SK-N-SH (cell line): Measurements from ENCODE around the gene AHDC1. TPM values are rescaled to one million over a fixed set of nuclear protein-coding genes. Genes with fewer than 3 reads are reported as not detected.
A peak's percentile ranks its signal among the peaks of the same experiment; 100 is the strongest.

Experiments used
- CTCF ChIA-PET: fragments of 300-600, 350-600 bp; formaldehyde crosslinking; extraction: SDS; loops from one replicate; lab custom pipeline; 2021; lab: Yijun Ruan, JAX
- POLR2A ChIA-PET: fragments of 350-600 bp; sonication (Branson Sonifier 250); formaldehyde crosslinking; extraction: SDS; loops from one replicate; lab custom pipeline; 2020; ENCODE audit warnings: antibody characterized with exemption, inconsistent platforms; lab: Yijun Ruan, JAX
- DNase-seq: peaks from one replicate; pipeline ENCODE4 v3.0.0; 2012
- H2AFZ ChIP-seq: fragments of 200-600 bp; sonication (generic); 2 replicates; pipeline ENCODE4 v1.8.1; 2016; ENCODE audit warnings: antibody characterized with exemption, mild to moderate bottlenecking, low read depth
- H3F3A ChIP-seq: fragments of 200-600 bp; sonication (generic); replicated peaks from 2 replicates; pipeline ENCODE3; 2016; ENCODE audit warnings: antibody characterized with exemption, mild to moderate bottlenecking; ENCODE audit not compliant: insufficient read depth
- H3K27ac ChIP-seq, 2 experiments: fragments of 200-500 bp in 1 of 2; fragments of 200-600 bp in 1 of 2; sonication (Bioruptor generic) in 1 of 2; sonication (generic), shearing (Covaris generic) in 1 of 2; 2 replicates each; pipeline versions ENCODE4 v1.5.1 to v1.6.1; 2014 to 2016; ENCODE audit warnings: low read depth in 2 of 2, inconsistent platforms in 1 of 2, low read length in 1 of 2, mild to moderate bottlenecking in 1 of 2, mixed read lengths in 1 of 2
- H3K27me3 ChIP-seq: fragments of 200-600 bp; sonication (generic), shearing (Covaris generic); 2 replicates; pipeline ENCODE4 v1.6.1; 2016; ENCODE audit warnings: mixed run types; ENCODE audit not compliant: insufficient read depth
- H3K36me3 ChIP-seq, 2 experiments: fragments of 200-500 bp in 1 of 2; fragments of 200-600 bp in 1 of 2; sonication (Bioruptor generic) in 1 of 2; sonication (generic) in 1 of 2; replicated peaks in 1 of 2; 2 replicates each; pipeline versions ENCODE3 to v1.5.1; 2014 to 2016; ENCODE audit warnings: low read length in 1 of 2, mild to moderate bottlenecking in 1 of 2; ENCODE audit not compliant: insufficient read depth in 2 of 2, control insufficient read depth in 1 of 2
- H3K4me1 ChIP-seq, 2 experiments: fragments of 200-500 bp in 1 of 2; fragments of 200-600 bp in 1 of 2; sonication (Bioruptor generic) in 1 of 2; sonication (generic), shearing (Covaris generic) in 1 of 2; 2 replicates each; pipeline versions ENCODE4 v1.5.1 to v1.6.1; 2014 to 2016; ENCODE audit warnings: low read depth in 1 of 2, low read length in 1 of 2, mixed run types in 1 of 2; ENCODE audit not compliant: insufficient read depth in 2 of 2, control insufficient read depth in 1 of 2
- H3K4me2 ChIP-seq: fragments of 200-600 bp; sonication (generic), shearing (Covaris generic); 2 replicates; pipeline ENCODE4 v1.6.1; 2017; ENCODE audit warnings: mixed run types
- H3K4me3 ChIP-seq, 2 experiments: fragments of 200-500 bp in 1 of 2; fragments of 200-600 bp in 1 of 2; sonication (Bioruptor generic) in 1 of 2; sonication (generic), shearing (Covaris generic) in 1 of 2; 2 replicates each; pipeline versions ENCODE4 v1.5.1 to v1.8.1; 2014 to 2016; ENCODE audit warnings: low read depth in 2 of 2, inconsistent platforms in 1 of 2, low read length in 1 of 2, mild to moderate bottlenecking in 1 of 2, mixed read lengths in 1 of 2, moderate library complexity in 1 of 2
- H3K79me2 ChIP-seq: fragments of 200-600 bp; sonication (generic); 2 replicates; pipeline ENCODE4 v1.8.1; 2017; ENCODE audit warnings: mild to moderate bottlenecking; ENCODE audit not compliant: insufficient read depth
- H3K9ac ChIP-seq: fragments of 200-600 bp; sonication (generic); 2 replicates; pipeline ENCODE4 v1.6.1; 2017; ENCODE audit warnings: mixed run types
- H3K9me2 ChIP-seq: fragments of 200-600 bp; sonication (generic); 2 replicates; pipeline ENCODE4 v1.6.1; 2017; ENCODE audit warnings: mixed run types
- H3K9me3 ChIP-seq: fragments of 200-600 bp; sonication (generic); 2 replicates; pipeline ENCODE4 v1.6.1; 2017; ENCODE audit warnings: mixed run types, mild to moderate bottlenecking, moderate library complexity
- H4K20me1 ChIP-seq: fragments of 200-600 bp; sonication (generic); 2 replicates; pipeline ENCODE4 v1.6.1; 2017; ENCODE audit warnings: mild to moderate bottlenecking, mixed run types; ENCODE audit not compliant: insufficient read depth
- CTCF ChIP-seq: fragments of 200-600 bp; sonication (generic); IDR thresholded peaks from 2 replicates; pipeline ENCODE4 v1.6.1; 2017; ENCODE audit warnings: antibody characterized with exemption, mild to moderate bottlenecking, moderate library complexity
- ELF1 ChIP-seq: IDR thresholded peaks from 2 replicates; pipeline ENCODE4 v1.4.0; 2012
- EP300 ChIP-seq, 2 experiments: IDR thresholded peaks; 2 replicates each; pipeline versions ENCODE4 v1.4.0 to v1.6.1; 2012; ENCODE audit warnings: borderline replicate concordance in 1 of 2, low read depth in 1 of 2, low read length in 1 of 2
- EZH2phosphoT487 ChIP-seq: fragments of 200-600 bp; sonication (generic); IDR thresholded peaks from 2 replicates; pipeline ENCODE4 v1.6.1; 2017; ENCODE audit warnings: low read depth, mixed run types, mild to moderate bottlenecking, antibody characterized with exemption, moderate library complexity, borderline replicate concordance
- FOSL2 ChIP-seq: IDR thresholded peaks from 2 replicates; pipeline ENCODE4 v1.4.0; 2012; ENCODE audit warnings: low read depth, mild to moderate bottlenecking, moderate library complexity, borderline replicate concordance
- FOXM1 ChIP-seq: IDR thresholded peaks from 2 replicates; pipeline ENCODE4 v1.4.0; 2012; ENCODE audit warnings: low read depth, mild to moderate bottlenecking
- GABPA ChIP-seq: IDR thresholded peaks from 2 replicates; pipeline ENCODE4 v1.4.0; 2012; ENCODE audit warnings: low read depth, mild to moderate bottlenecking
- GATA2 ChIP-seq: sonication (generic); formaldehyde crosslinking; IDR thresholded peaks from 2 replicates; pipeline ENCODE4 v1.5.0; 2020; ENCODE audit warnings: mild to moderate bottlenecking, missing genetic modification reagents
- IRF3 ChIP-seq: fragments of 150-350 bp; IDR thresholded peaks from 2 replicates; pipeline ENCODE4 v1.6.1; 2016; ENCODE audit warnings: mild to moderate bottlenecking, low read depth, low read length
- MAX ChIP-seq: IDR thresholded peaks from 2 replicates; pipeline ENCODE4 v1.4.0; 2012; ENCODE audit warnings: low read depth
- MEF2A ChIP-seq: IDR thresholded peaks from 2 replicates; pipeline ENCODE4 v1.4.0; 2012; ENCODE audit warnings: low read depth, borderline replicate concordance
- MXI1 ChIP-seq: IDR thresholded peaks from 2 replicates; pipeline ENCODE4 v1.6.1; 2012; ENCODE audit warnings: mild to moderate bottlenecking, low read depth, low read length, improper control_type of control experiment
- NFIC ChIP-seq: IDR thresholded peaks from 2 replicates; pipeline ENCODE4 v1.4.0; 2012; ENCODE audit warnings: borderline replicate concordance
- PBX3 ChIP-seq: IDR thresholded peaks from 2 replicates; pipeline ENCODE4; 2012
- POLR2AphosphoS5 ChIP-seq: IDR thresholded peaks from 2 replicates; pipeline ENCODE4 v1.6.1; 2012; ENCODE audit warnings: low read depth, low read length
- RAD21 ChIP-seq: IDR thresholded peaks from 2 replicates; pipeline ENCODE4 v1.6.1; 2012; ENCODE audit warnings: mild to moderate bottlenecking, low read length
- RCOR1 ChIP-seq: fragments of 150-350 bp; IDR thresholded peaks from 2 replicates; pipeline ENCODE4 v1.6.1; 2017; ENCODE audit warnings: antibody characterized with exemption, low read length
- RXRA ChIP-seq: IDR thresholded peaks from 2 replicates; pipeline ENCODE4 v1.4.0; 2012; ENCODE audit warnings: low read depth, mild to moderate bottlenecking, borderline replicate concordance
- SIN3A ChIP-seq: IDR thresholded peaks from 2 replicates; pipeline ENCODE4 v1.6.1; 2012; ENCODE audit warnings: low read depth, mild to moderate bottlenecking, low read length, moderate library complexity, borderline replicate concordance
- SMC3 ChIP-seq: IDR thresholded peaks from 2 replicates; pipeline ENCODE4 v1.6.1; 2012; ENCODE audit warnings: low read depth, low read length, improper control_type of control experiment
- TAF1 ChIP-seq: IDR thresholded peaks from 2 replicates; pipeline ENCODE4 v1.6.1; 2012; ENCODE audit warnings: low read depth, mild to moderate bottlenecking, low read length, moderate library complexity, borderline replicate concordance
- TEAD4 ChIP-seq: IDR thresholded peaks from 2 replicates; pipeline ENCODE4 v1.4.0; 2012; ENCODE audit warnings: mild to moderate bottlenecking, borderline replicate concordance; ENCODE audit not compliant: insufficient read depth
- USF1 ChIP-seq: IDR thresholded peaks from 2 replicates; pipeline ENCODE4 v1.4.0; 2012; ENCODE audit warnings: low read depth, borderline replicate concordance
- YY1 ChIP-seq: IDR thresholded peaks from 2 replicates; pipeline ENCODE4 v1.4.0; 2012; ENCODE audit warnings: low read depth, mild to moderate bottlenecking
- ZBTB33 ChIP-seq: IDR thresholded peaks from 2 replicates; pipeline ENCODE4 v1.4.0; 2012; ENCODE audit warnings: low read depth, borderline replicate concordance
- WGBS: methylation state at CpG from one replicate; pipeline ENCODE4 v1.1.6; 2017; ENCODE audit warnings: low lambda C conversion rate; 5-methylcytosine and 5-hydroxymethylcytosine counted together
- polyA plus RNA-seq, 3 experiments: library from polyadenylated mRNA; depleted of rRNA; stranded (reverse); fragments of >200 nt; gene quantifications; 2 replicates each; pipeline ENCODE4 v1.2.3, GENCODE V29; 2012

The AHDC1 gene
- polyA plus RNA-seq (2012; rRNA removed), result 3.1 and 8.5 TPM in 2 replicates
- polyA plus RNA-seq (2012; cell fraction: cytosol; rRNA removed), result 3.2 and 4.4 TPM in 2 replicates
- polyA plus RNA-seq (2012; cell fraction: nucleus; rRNA removed), result 19.2 and 28.1 TPM in 2 replicates

GRCh38 chr1:27603681-27604578, at the start of gene AHDC1:
Gene AHDC1, minus strand, starts transcription at chr1:27604144. Its CDS starts 52,029 bp downstream, at chr1:27552115.
- Histone ChIP-seq H3K9me3 (no peaks in the 10 kb centered on the region), H3K27ac (peak within 1 kb of the TSS; percentile 60 to 72; a peak in 3 of 4 replicates), H3K9ac (peak within 1 kb of the TSS; percentile 85), H3F3A (peaks cover 28% of the 10 kb centered on the region), H2AFZ (peak within 1 kb of the TSS; percentile 92; the same call in 1 of the 2 replicates), H3K4me3 (peak within 1 kb of the TSS; percentile 92), H3K27me3 (no peaks in the 10 kb centered on the region), H3K36me3 (no peaks in the 10 kb centered on the region), H3K9me2 (no peaks in the 10 kb centered on the region)
- CTCF ChIA-PET, result interaction anchor here (0.7 to 27.7 kb wide), 16 partner anchors 14 to 558 kb away, joined by 3 to 603 read pairs (median 4); partner anchors contain the start of gene IFI6
- DNase-seq, result peak; percentile 95
- POLR2A ChIA-PET, result interaction anchor here (0.6 to 1.3 kb wide), 5 partner anchors 33 to 266 kb away, joined by 3 to 4 read pairs (median 4); partner anchors contain the start of gene WASF2
- under 1% methylated on average over 44 of the region's 74 CpGs for WGBS
- no peak for TF ChIP-seq EP300 (IDR thresholded peaks at IDR 0.05; ENCODE audit: borderline replicate concordance in 1 of 2, low read depth in 1 of 2, low read length in 1 of 2)
- no peak for TF ChIP-seq MXI1
- TF ChIP-seq EZH2phosphoT487, result no peak
- TF ChIP-seq MEF2A, result no peak
- TF ChIP-seq YY1, result no peak
- peak; percentile 35; the same call in 1 of the 2 replicates for TF ChIP-seq SIN3A
- TF ChIP-seq POLR2AphosphoS5, result peak; percentile 81
- no peak for TF ChIP-seq ZBTB33
- TF ChIP-seq USF1, result no peak
- no peak for TF ChIP-seq RCOR1
- TF ChIP-seq TAF1, result peak; percentile 64; the same call in 1 of the 2 replicates
- TF ChIP-seq RAD21, result no peak; the same call in 1 of the 2 replicates
- no peak for TF ChIP-seq NFIC
- TF ChIP-seq TEAD4, result no peak
- TF ChIP-seq GATA2 (CRISPR knock-in tag), result no peak
- TF ChIP-seq CTCF, result no peak
- no peak for TF ChIP-seq MAX
- peak; percentile 70 for TF ChIP-seq GABPA
- no peak for TF ChIP-seq IRF3
- no peak for TF ChIP-seq RXRA
- TF ChIP-seq FOSL2, result no peak
- TF ChIP-seq SMC3, result no peak
- TF ChIP-seq PBX3, result no peak
- TF ChIP-seq FOXM1, result no peak
- TF ChIP-seq ELF1, result no peak; the same call in none of the 2 replicates
- TF ChIP-seq, all 33 proteins: peak for 4
- peaks cover 35% of the 10 kb centered on the region for H4K20me1 ChIP-seq
- H3K4me2 ChIP-seq, result peak within 1 kb of the TSS; percentile 100; the same call in 1 of the 2 replicates
- peaks cover 45% of the 10 kb centered on the region for H3K79me2 ChIP-seq
- H3K4me1 ChIP-seq, result peaks cover 33 to 39% of the 10 kb centered on the region in 2 experiments
